AG09319 (cell line): ENCODE results near the gene C2CD4C.
"Not testable (repeated sequence)": the region's sequence is repeated elsewhere in the genome, so short reads cannot be mapped to it uniquely, and the experiment has no call there.

Source experiments
- DNase-seq: peaks from one replicate; pipeline ENCODE4 v3.0.0-alpha.2; 2010; ENCODE audit warnings: low read depth; ENCODE audit errors: extremely low read depth
- CTCF ChIP-seq: IDR thresholded peaks from 2 replicates; pipeline ENCODE4 v1.5.1; 2011; ENCODE audit warnings: low read depth, mild to moderate bottlenecking, inconsistent platforms, low read length, moderate library complexity

Gene C2CD4C

DNA sequence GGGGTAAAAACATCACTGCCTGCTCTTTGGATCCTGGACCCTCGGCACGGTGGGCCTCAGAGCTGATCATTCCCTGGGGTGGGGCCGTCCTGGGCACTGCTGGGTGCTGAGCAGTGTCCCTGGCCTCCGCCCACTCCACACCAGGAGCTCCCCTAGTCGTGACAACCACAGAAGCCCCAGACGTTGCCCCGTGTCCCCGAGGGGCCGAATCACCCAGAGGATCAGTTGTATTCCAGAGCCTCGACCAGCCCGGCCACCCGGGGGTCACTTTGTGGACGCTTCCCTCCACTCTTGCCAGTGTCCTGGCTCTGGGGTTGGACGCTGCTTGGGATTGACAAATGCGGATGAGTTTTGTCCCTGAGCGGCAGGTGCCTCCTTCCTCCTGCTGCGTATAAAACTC is 10.2 kb downstream of the C2CD4C start:
- no peak for DNase-seq
- TF ChIP-seq CTCF = no peak

GRCh38 chr19:397941-398706 is 10.8 kb downstream of the C2CD4C start:
- TF ChIP-seq CTCF = no peak

GRCh38 chr19:397321-397720 is 11.6 kb downstream of the C2CD4C start:
- no peak for DNase-seq
- TF ChIP-seq CTCF = no peak

More at GRCh38 chr19:397941-398706, 10.8 kb downstream of the C2CD4C start:
- no peak for DNase-seq

DNA sequence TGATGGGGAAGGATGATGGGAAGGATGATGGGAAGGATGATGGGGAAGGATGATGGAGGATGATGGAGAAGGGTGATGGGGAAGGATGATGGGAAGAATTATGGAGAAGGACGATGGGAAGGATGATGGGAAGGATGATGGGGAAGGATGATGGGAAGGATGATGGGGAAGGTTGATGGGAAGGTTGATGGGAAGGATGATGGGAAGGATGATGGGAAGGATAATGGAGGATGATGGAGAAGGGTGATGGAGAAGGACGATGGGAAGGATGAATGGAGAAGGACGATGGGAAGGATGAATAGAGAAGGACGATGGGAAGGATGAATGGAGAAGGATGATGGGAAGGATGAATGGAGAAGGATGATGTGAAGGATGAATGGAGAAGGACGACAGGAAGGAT is 13.5 kb downstream of the C2CD4C start:
- DNase-seq = no peak
- no peak for TF ChIP-seq CTCF

DNA sequence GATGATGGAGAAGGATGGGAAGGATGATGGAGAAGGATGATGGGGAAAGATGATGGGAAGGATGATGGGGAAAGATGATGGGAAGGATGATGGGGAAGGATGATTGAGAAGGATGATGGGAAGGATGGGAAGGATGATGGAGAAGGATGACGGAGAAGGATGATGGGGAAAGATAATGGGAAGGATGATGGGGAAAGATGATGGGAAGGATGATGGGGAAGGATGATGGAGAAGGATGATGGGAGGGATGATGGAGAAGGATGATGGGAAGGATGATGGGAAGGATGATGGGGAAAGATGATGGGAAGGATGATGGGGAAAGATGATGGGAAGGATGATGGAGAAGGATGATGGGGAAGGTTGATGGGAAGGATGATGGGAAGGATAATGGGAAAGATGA is 14.1 kb downstream of the C2CD4C start:
- DNase-seq = not testable (repeated sequence)

DNA sequence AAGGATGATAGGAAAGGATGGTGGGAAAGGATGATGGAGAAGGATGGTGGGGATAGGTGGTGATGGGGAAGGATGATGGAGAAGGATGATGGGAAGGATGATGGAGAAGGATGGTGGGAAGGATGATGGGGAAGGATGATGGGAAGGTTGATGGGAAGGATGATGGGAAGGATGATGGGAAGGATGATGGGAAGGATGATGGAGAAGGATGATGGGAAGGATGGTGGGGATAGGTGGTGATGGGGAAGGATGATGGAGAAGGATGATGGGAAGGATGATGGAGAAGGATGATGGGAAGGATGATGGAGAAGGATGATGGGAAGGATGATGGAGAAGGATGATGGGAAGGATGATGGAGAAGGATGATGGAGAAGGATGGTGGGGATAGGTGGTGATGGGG is 15.4 kb downstream of the C2CD4C start:
- not testable (repeated sequence) for DNase-seq

DNA sequence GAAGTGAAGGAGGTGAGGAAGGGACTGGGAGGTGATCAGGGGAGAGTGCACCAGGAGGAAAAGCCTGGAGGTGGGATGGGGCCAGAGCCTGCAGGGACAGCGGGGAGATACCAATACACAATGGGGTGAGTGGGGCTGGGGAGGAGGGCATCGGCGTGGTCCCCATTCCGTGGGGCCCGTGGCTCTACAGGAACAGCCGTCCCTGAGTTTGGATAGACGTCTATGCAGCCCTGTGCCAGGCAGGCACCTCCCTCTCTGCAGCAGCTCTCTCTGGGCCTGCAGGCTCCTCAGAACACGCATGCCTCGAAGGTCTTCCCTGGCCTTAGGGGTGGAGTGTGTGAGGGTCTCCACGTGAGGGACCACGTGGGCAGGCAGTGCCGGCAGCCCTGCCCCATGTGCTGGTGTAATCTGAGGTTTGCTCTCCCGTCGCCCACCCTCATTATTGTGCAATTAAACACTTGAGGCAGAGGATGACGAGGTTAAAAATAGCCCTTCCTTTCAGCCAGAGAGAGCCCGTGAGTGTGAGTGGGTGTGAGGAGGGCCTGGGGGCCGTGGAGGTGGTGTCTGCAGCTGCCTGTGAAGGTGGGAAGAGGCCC is 16.5 kb downstream of the C2CD4C start:
- DNase-seq = no peak
- no peak for TF ChIP-seq CTCF

GRCh38 chr19:391726-392374 is 17.1 kb downstream of the C2CD4C start:
- no peak for DNase-seq
- TF ChIP-seq CTCF = no peak
